GM18517 (cell line): ENCODE measurements around the gene TRAPPC3L.
"Not testable (repeated sequence)": the region's sequence is repeated elsewhere in the genome, so short reads cannot be mapped to it uniquely, and the experiment has no call there.

ENCODE experiments used
- ATAC-seq: cut with Tn5 transposase; IDR thresholded peaks from one replicate; pipeline ENCODE4 v1.9.1; 2021; ENCODE audit warnings: mild to moderate bottlenecking, moderate library complexity; ENCODE audit not compliant: unreplicated experiment

TRAPPC3L gene

GRCh38 chr6:116515141-116515540 lies 30.3 kb downstream of the TRAPPC3L start:
- no peak for ATAC-seq

GRCh38 chr6:116514111-116514510 lies 31.4 kb downstream of the TRAPPC3L start:
- no peak for ATAC-seq

GRCh38 chr6:116513224-116513875 lies 32.1 kb downstream of the TRAPPC3L start:
- ATAC-seq: no peak

- no peak for ATAC-seq
Observed at GRCh38 chr6:116512734-116513133, 32.8 kb downstream of the TRAPPC3L start.

- ATAC-seq: peak; percentile 51
Observed at GRCh38 chr6:116512111-116512559, 33.3 kb downstream of the TRAPPC3L start.

- ATAC-seq: no peak
Observed at GRCh38 chr6:116511424-116512110, 33.9 kb downstream of the TRAPPC3L start, which contains the start of gene CALHM5. Gene CALHM5, plus strand, starts transcription at chr6:116511639. Its CDS starts 58 bp downstream, at chr6:116511697.

- ATAC-seq: no peak
Observed at GRCh38 chr6:116508527-116508926, 37.0 kb downstream of the TRAPPC3L start.

- no peak for ATAC-seq
Observed at GRCh38 chr6:116507324-116507723, 38.2 kb downstream of the TRAPPC3L start.

GRCh38 chr6:116500969-116501433 lies 44.5 kb downstream of the TRAPPC3L start:
- ATAC-seq: no peak

- no peak for ATAC-seq
Observed at GRCh38 chr6:116497113-116497676, 48.3 kb downstream of the TRAPPC3L start.

GRCh38 chr6:116495161-116495560 lies 50.3 kb downstream of the TRAPPC3L start:
- ATAC-seq: not testable (repeated sequence)

- no peak for ATAC-seq
Observed at GRCh38 chr6:116492331-116493067, 53.0 kb downstream of the TRAPPC3L start.

GRCh38 chr6:116491610-116492330 lies 53.7 kb downstream of the TRAPPC3L start:
- ATAC-seq: no peak

- no peak for ATAC-seq
Observed at GRCh38 chr6:116485559-116486184, 59.8 kb downstream of the TRAPPC3L start.

GRCh38 chr6:116483616-116484015 lies 61.9 kb downstream of the TRAPPC3L start:
- ATAC-seq: no peak

- ATAC-seq: no peak
Observed at GRCh38 chr6:116482780-116483179, 62.7 kb downstream of the TRAPPC3L start.

GRCh38 chr6:116476002-116476678 lies 69.3 kb downstream of the TRAPPC3L start:
- peak; percentile 100 for ATAC-seq

- ATAC-seq: no peak
Observed at GRCh38 chr6:116475141-116475540, 70.3 kb downstream of the TRAPPC3L start.

- ATAC-seq: no peak
Observed at GRCh38 chr6:116472706-116473105, 72.8 kb downstream of the TRAPPC3L start.
